ENCODE measurements around the gene GAMT. TPM values are rescaled to one million over a fixed set of nuclear protein-coding genes. Genes with fewer than 3 reads are reported as not detected.
A peak's percentile ranks its signal among the peaks of the same experiment; 100 is the strongest.

The GAMT gene
- total and polyA plus RNA-seq, 2 of the 13 experiments (the other 11 are each of a cell fraction or from before 2014, with no cell fraction given): 115 to 124 TPM

DNA sequence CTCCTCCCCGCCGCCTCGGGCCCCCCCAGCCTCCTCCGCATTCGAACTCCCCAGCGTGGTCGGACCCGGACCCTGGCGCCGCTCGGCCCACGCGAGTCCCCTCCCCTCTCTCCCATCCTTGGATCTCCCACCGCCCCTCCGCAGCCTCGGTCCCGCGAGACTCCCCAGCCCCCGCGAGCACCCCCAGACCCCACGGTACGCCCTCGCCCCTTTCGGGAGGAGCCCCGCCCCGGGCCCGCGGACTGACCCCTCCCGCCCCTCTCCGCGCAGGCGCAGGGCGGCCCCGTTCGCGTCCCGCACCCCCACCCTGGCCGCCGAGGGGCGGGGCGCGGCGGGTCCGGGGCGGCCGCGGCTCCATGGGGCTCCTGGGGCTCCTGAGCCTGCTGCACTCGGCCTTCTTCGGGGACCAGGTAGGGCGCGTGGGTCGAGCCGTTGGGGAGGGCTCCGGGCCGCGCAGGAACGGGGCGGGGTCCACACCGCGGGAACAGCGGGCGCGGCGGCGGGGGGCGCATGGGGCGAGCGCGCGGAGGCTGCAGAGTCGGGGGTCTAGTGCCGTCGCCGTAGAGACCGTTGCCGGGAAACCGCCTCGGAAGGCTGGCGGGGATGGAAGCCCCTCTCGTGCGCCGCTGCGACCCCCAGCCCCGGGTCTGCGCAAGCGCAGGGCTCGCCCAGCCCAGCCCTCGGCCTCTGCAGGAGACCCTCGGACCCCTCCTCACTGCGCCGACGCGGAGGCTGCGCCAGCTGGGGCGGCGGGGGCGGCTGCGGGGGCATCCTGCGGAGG, 44.8 kb upstream of the GAMT start (continued):
- no peak for TF ChIP-seq NR2F1 (CRISPR knock-in tag; IDR thresholded peaks at IDR 0.05)
- no peak for TF ChIP-seq RXRB (CRISPR knock-in tag; IDR thresholded peaks at IDR 0.05; ENCODE audit: borderline replicate concordance)
- TF ChIP-seq HCFC1 (IDR thresholded peaks at IDR 0.05; ENCODE audit: low read depth, low read length): no peak
- TF ChIP-seq, protein P1, sequence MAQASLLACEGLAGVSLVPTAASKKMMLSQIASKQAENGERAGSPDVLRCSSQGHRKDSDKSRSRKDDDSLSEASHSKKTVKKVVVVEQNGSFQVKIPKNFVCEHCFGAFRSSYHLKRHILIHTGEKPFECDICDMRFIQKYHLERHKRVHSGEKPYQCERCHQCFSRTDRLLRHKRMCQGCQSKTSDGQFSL (CRISPR knock-in tag; IDR thresholded peaks at IDR 0.05): peak; percentile 50; the same call in 1 of the 2 replicates
- TF ChIP-seq NONO (IDR thresholded peaks at IDR 0.05): no peak
- TF ChIP-seq NONO (CRISPR knock-in tag; conservative IDR thresholded peaks at IDR 0.05): no peak
- TF ChIP-seq HHEX (CRISPR knock-in tag; IDR thresholded peaks at IDR 0.05): no peak
- no peak for TF ChIP-seq WIZ (CRISPR knock-in tag; IDR thresholded peaks at IDR 0.05)
- no peak for TF ChIP-seq CEBPZ (IDR thresholded peaks at IDR 0.05; ENCODE audit: low read length)
- TF ChIP-seq ZNF17 (CRISPR knock-in tag; IDR thresholded peaks at IDR 0.05): no peak
- TF ChIP-seq KDM6A (CRISPR knock-in tag; IDR thresholded peaks at IDR 0.05; ENCODE audit: low read depth): no peak
- TF ChIP-seq ZNF691 (CRISPR knock-in tag; IDR thresholded peaks at IDR 0.05; ENCODE audit: borderline replicate concordance, low read depth): 0 out of 2 replicates have a peak, but pooled peaks have one; percentile 0
- TF ChIP-seq MTF1 (CRISPR knock-in tag; IDR thresholded peaks at IDR 0.05): no peak
- TF ChIP-seq SNAPC5 (CRISPR knock-in tag; IDR thresholded peaks at IDR 0.05; ENCODE audit: borderline replicate concordance): no peak
- TF ChIP-seq PCBP2 (optimal IDR thresholded peaks at IDR 0.05; ENCODE audit: low read depth, low read length, poor library complexity, severe bottlenecking): no peak
- TF ChIP-seq MXD4 (CRISPR knock-in tag; IDR thresholded peaks at IDR 0.05): no peak

Data from HepG2 (cell line).